H1 (cell line): Measurements from ENCODE around the gene PLAAT1. TPM values are rescaled to one million over a fixed set of nuclear protein-coding genes. Genes with fewer than 3 reads are reported as not detected.

Source experiments
- CTCF ChIA-PET: fragments of 300-600 bp; sonication (Branson Sonifier 250); formaldehyde crosslinking; loops from one replicate; lab custom pipeline; 2021; ENCODE audit not compliant: partially characterized antibody; lab: Charles Lee
- POLR2A ChIA-PET: fragments of 300-600 bp; sonication (Branson Sonifier 250); formaldehyde crosslinking; loops from one replicate; lab custom pipeline; 2021; ENCODE audit warnings: inconsistent platforms; ENCODE audit not compliant: partially characterized antibody; lab: Charles Lee
- DNase-seq, 2 experiments: peaks; one replicate each; pipeline versions ENCODE4 v3.0.0 to v3.0.0-alpha.2; 2010 to 2022; ENCODE audit warnings: low spot score in 2 of 2, low read depth in 1 of 2, mixed read lengths in 1 of 2
- FAIRE-seq: peaks from 2 replicates; lab custom pipeline; 2011; peaks lifted over from hg19 to GRCh38; lab: Jason Lieb, UNC
- H2AFZ ChIP-seq: 2 replicates; pipeline ENCODE4 v1.8.1; 2012; ENCODE audit warnings: low read length, inconsistent platforms
- H2AK5ac ChIP-seq: 2 replicates; pipeline ENCODE4 v1.6.1; 2013; ENCODE audit warnings: low read depth, low read length
- H2BK120ac ChIP-seq: replicated peaks from 2 replicates; pipeline ENCODE3; 2013; ENCODE audit warnings: low read depth, low read length, inconsistent platforms
- H2BK12ac ChIP-seq: 2 replicates; pipeline ENCODE4 v1.6.1; 2013; ENCODE audit warnings: low read depth, low read length
- H2BK15ac ChIP-seq: 2 replicates; pipeline ENCODE4 v1.6.1; 2013; ENCODE audit warnings: low read length
- H2BK20ac ChIP-seq: 2 replicates; pipeline ENCODE4 v1.6.1; 2013; ENCODE audit warnings: low read length
- H2BK5ac ChIP-seq: 2 replicates; pipeline ENCODE4 v1.6.1; 2013; ENCODE audit warnings: low read depth, low read length
- H3K14ac ChIP-seq: 2 replicates; pipeline ENCODE4 v1.6.1; 2013; ENCODE audit warnings: inconsistent platforms; ENCODE audit not compliant: insufficient read length
- H3K18ac ChIP-seq: 2 replicates; pipeline ENCODE4 v1.6.1; 2013; ENCODE audit warnings: low read length; ENCODE audit errors: extremely low read depth
- H3K23ac ChIP-seq: 2 replicates; pipeline ENCODE4 v1.6.1; 2013; ENCODE audit warnings: inconsistent platforms; ENCODE audit not compliant: insufficient read length
- H3K23me2 ChIP-seq: 2 replicates; pipeline ENCODE4 v1.6.1; 2013; ENCODE audit warnings: low read depth, low read length
- H3K27ac ChIP-seq: 2 replicates; pipeline ENCODE4 v1.6.1; 2011; ENCODE audit warnings: low read depth, low read length, inconsistent platforms
- H3K27me3 ChIP-seq, 4 experiments: replicated peaks in 1 of 4; 1 replicate in 1 of 4; 2 replicates in 3 of 4; pipeline versions ENCODE4 v1.6.1 to v1.8.1; 2011 to 2013; ENCODE audit warnings: low read length in 3 of 4, mild to moderate bottlenecking in 3 of 4, inconsistent platforms in 2 of 4, mixed read lengths in 2 of 4, moderate library complexity in 1 of 4; ENCODE audit not compliant: control insufficient read depth in 3 of 4, insufficient read depth in 3 of 4; ENCODE audit errors: extremely low read depth in 1 of 4
- H3K36me3 ChIP-seq, 4 experiments: 2 replicates each; pipeline versions ENCODE4 v1.6.1 to v1.8.1; 2011 to 2013; ENCODE audit warnings: mild to moderate bottlenecking in 4 of 4, low read length in 3 of 4, moderate library complexity in 2 of 4, control low read depth in 1 of 4, inconsistent platforms in 1 of 4; ENCODE audit not compliant: insufficient read depth in 4 of 4, control insufficient read depth in 2 of 4
- H3K4ac ChIP-seq: replicated peaks from 2 replicates; pipeline ENCODE3; 2013; ENCODE audit warnings: low read length, low read depth, mixed read lengths, inconsistent platforms; ENCODE audit not compliant: insufficient read length
- H3K4me1 ChIP-seq, 4 experiments: replicated peaks in 1 of 4; 1 replicate in 1 of 4; 2 replicates in 3 of 4; pipeline versions ENCODE4 v1.6.1 to v1.8.1; 2011 to 2013; ENCODE audit warnings: low read length in 3 of 4, inconsistent platforms in 2 of 4, mixed read lengths in 1 of 4; ENCODE audit not compliant: insufficient read depth in 4 of 4, control insufficient read depth in 3 of 4
- H3K4me2 ChIP-seq, 2 experiments: 2 replicates each; pipeline versions ENCODE4 v1.6.1 to v1.8.1; 2011 to 2013; ENCODE audit warnings: low read depth in 2 of 2, low read length in 2 of 2, control low read depth in 1 of 2, inconsistent platforms in 1 of 2, mild to moderate bottlenecking in 1 of 2; ENCODE audit not compliant: insufficient read depth in 1 of 2
- H3K4me3 ChIP-seq, 4 experiments: fragments of 200-600, 300-600 bp in 1 of 4; sonication (generic), shearing (Covaris generic), sonication (Bioruptor Twin) in 1 of 4; 2 replicates each; pipeline versions ENCODE4 v1.5.1 to v1.8.1; 2011 to 2016; ENCODE audit warnings: low read length in 4 of 4, low read depth in 3 of 4, control low read depth in 2 of 4, inconsistent platforms in 2 of 4, mild to moderate bottlenecking in 2 of 4, mixed read lengths in 1 of 4, moderate library complexity in 1 of 4; ENCODE audit not compliant: insufficient read depth in 2 of 4; ENCODE audit errors: extremely low read depth in 1 of 4
- H3K56ac ChIP-seq: replicated peaks from 2 replicates; pipeline ENCODE3; 2013; ENCODE audit warnings: low read depth, mild to moderate bottlenecking, mixed read lengths, low read length, inconsistent platforms; ENCODE audit not compliant: insufficient read length
- H3K79me1 ChIP-seq: 2 replicates; pipeline ENCODE4 v1.6.1; 2013; ENCODE audit warnings: low read depth, low read length, control low read depth
- H3K79me2 ChIP-seq, 2 experiments: 2 replicates each; pipeline versions ENCODE4 v1.6.1 to v1.8.1; 2012 to 2013; ENCODE audit warnings: low read length in 2 of 2, mild to moderate bottlenecking in 2 of 2, inconsistent platforms in 1 of 2; ENCODE audit not compliant: insufficient read depth in 2 of 2, control insufficient read depth in 1 of 2
- H3K9ac ChIP-seq, 4 experiments: replicated peaks in 1 of 4; 1 replicate in 1 of 4; 2 replicates in 3 of 4; pipeline versions ENCODE4 v1.6.1 to v1.8.1; 2011 to 2013; ENCODE audit warnings: low read depth in 3 of 4, low read length in 3 of 4, control low read depth in 2 of 4, mild to moderate bottlenecking in 2 of 4, moderate library complexity in 2 of 4, inconsistent platforms in 1 of 4; ENCODE audit errors: extremely low read depth in 1 of 4
- H3K9me3 ChIP-seq, 2 experiments: 2 replicates each; pipeline versions ENCODE4 v1.6.1 to v1.8.1; 2012 to 2013; ENCODE audit warnings: mild to moderate bottlenecking in 2 of 2, moderate library complexity in 2 of 2, control low read depth in 1 of 2, inconsistent platforms in 1 of 2, low read depth in 1 of 2, low read length in 1 of 2, mixed read lengths in 1 of 2; ENCODE audit not compliant: insufficient read depth in 2 of 2
- H4K20me1 ChIP-seq, 2 experiments: replicated peaks in 1 of 2; 2 replicates each; pipeline versions ENCODE3 to v1.8.1; 2011 to 2013; ENCODE audit warnings: inconsistent platforms in 2 of 2, low read length in 2 of 2, mild to moderate bottlenecking in 1 of 2; ENCODE audit not compliant: insufficient read depth in 2 of 2, control insufficient read depth in 1 of 2
- H4K5ac ChIP-seq: 2 replicates; pipeline ENCODE4 v1.6.1; 2013; ENCODE audit warnings: low read length, low read depth, mixed read lengths, inconsistent platforms; ENCODE audit not compliant: insufficient read length
- H4K8ac ChIP-seq: 2 replicates; pipeline ENCODE4 v1.8.0; 2013; ENCODE audit warnings: mild to moderate bottlenecking, moderate library complexity, low read length, inconsistent platforms; ENCODE audit not compliant: insufficient read depth; ENCODE audit errors: extremely low read depth
- H4K91ac ChIP-seq: replicated peaks from 2 replicates; pipeline ENCODE3; 2013; ENCODE audit warnings: low read length, mixed read lengths, inconsistent platforms; ENCODE audit not compliant: insufficient read length
- CEBPB ChIP-seq: IDR thresholded peaks from 2 replicates; pipeline ENCODE4 v1.6.1; 2012; ENCODE audit warnings: low read depth, low read length
- CHD2 ChIP-seq: IDR thresholded peaks from 2 replicates; pipeline ENCODE4 v1.6.1; 2012; ENCODE audit warnings: low read length, improper control_type of control experiment
- EP300 ChIP-seq, 2 experiments: IDR thresholded peaks; 1 replicate in 1 of 2; 2 replicates in 1 of 2; pipeline ENCODE4 v1.6.1; 2011 to 2012; ENCODE audit warnings: low read depth in 2 of 2, low read length in 2 of 2, mild to moderate bottlenecking in 2 of 2, borderline replicate concordance in 1 of 2, inconsistent platforms in 1 of 2, moderate library complexity in 1 of 2
- KDM5A ChIP-seq: fragments of 200-600 bp; IDR thresholded peaks from 2 replicates; pipeline ENCODE4 v1.7.1; 2012; ENCODE audit warnings: mild to moderate bottlenecking, low read length, inconsistent platforms, mixed read lengths
- POLR2A ChIP-seq, 2 experiments: IDR thresholded peaks; 1 replicate in 1 of 2; 2 replicates in 1 of 2; pipeline ENCODE4 v1.6.1; 2011; ENCODE audit warnings: low read depth in 2 of 2, low read length in 2 of 2, mild to moderate bottlenecking in 2 of 2; ENCODE audit errors: control extremely low read depth in 1 of 2
- POU5F1 ChIP-seq: IDR thresholded peaks from 2 replicates; pipeline ENCODE4 v1.6.1; 2011; ENCODE audit warnings: low read depth, mild to moderate bottlenecking, low read length, moderate library complexity
- WGBS, 2 experiments: shearing (Covaris generic) in 1 of 2; methylation state at CpG; one replicate each; pipeline versions ENCODE4 v1.1.6 to v1.1.7; 2013 to 2015; ENCODE audit warnings: low lambda C conversion rate in 2 of 2, mixed read lengths in 2 of 2, inconsistent platforms in 1 of 2, low coverage in 1 of 2, missing lambda C conversion rate in 1 of 2; ENCODE audit not compliant: insufficient replicate concordance in 2 of 2, insufficient coverage in 1 of 2, insufficient read length in 1 of 2; ENCODE audit errors: extremely low coverage in 1 of 2, missing lambda C conversion rate in 1 of 2; 5-methylcytosine and 5-hydroxymethylcytosine counted together
- polyA plus RNA-seq, 7 experiments: library from polyadenylated mRNA; depleted of rRNA in 3 of 7; stranded (reverse) in 5 of 7; unstranded in 2 of 7; fragments of >200 nt in 5 of 7; fragments of 200-250 nt in 2 of 7; gene quantifications; 1 replicate in 5 of 7; 2 replicates in 1 of 7; 4 replicates in 1 of 7; pipeline versions ENCODE4 v1.2.1 to v1.2.3, GENCODE V29; 2011 to 2013; ENCODE audit warnings: missing spikeins in 2 of 7, mixed read lengths in 2 of 7
- total RNA-seq: library from RNA; stranded (reverse); fragmentation: NEBNext Ultra II Directional; extraction: Animal tissue kit (Norgen Biotek cat#: 25700); gene quantifications from 2 replicates; pipeline ENCODE4 v1.2.1, GENCODE V29; 2021
- TF ChIP-seq, protein P1 (sequence below): IDR thresholded peaks from 2 replicates; pipeline ENCODE4 v1.6.1; 2011; ENCODE audit warnings: low read depth, mild to moderate bottlenecking, low read length; ENCODE audit not compliant: insufficient read depth
- TF ChIP-seq, protein P2 (sequence below): IDR thresholded peaks from 2 replicates; pipeline ENCODE4 v1.6.1; 2012; ENCODE audit warnings: inconsistent platforms

PLAAT1 gene
- total and polyA plus RNA-seq, 2 of the 8 experiments (the other 6 are each of a cell fraction or from before 2014, with no cell fraction given), result 4.5 to 6.0 TPM

DNA sequence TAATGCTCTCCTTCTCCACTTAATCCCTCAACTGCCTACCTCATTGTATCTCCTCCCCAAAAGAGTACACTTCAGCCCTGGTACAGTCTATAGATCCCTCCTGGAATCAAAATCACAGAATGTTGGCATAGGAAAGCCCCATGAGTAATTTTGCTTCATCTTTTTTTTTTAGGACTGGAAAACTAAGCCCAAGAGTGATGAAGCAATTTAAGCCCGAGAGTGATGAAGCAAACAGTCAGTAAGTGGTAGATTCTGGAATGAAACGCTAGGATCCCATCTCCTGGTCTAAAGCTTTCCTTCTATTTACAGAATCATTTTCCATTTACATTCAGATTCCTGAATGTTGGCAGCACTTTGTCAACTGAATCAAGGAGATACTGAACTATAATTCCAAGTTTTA is 29.8 kb upstream of the PLAAT1 start:
- Histone ChIP-seq H3K79me1 (no peaks in the 10 kb centered on the region), H4K8ac (no peak overlapping the region), H2BK20ac (no peak overlapping the region), H3K4me2 (no peak overlapping the region), H4K5ac (no peak overlapping the region), H3K4me3 (no peak overlapping the region), H2BK12ac (no peak overlapping the region), H3K4me1 (peaks cover 0 to 3% (median 0%) of the 10 kb centered on the region in 4 experiments; a peak in 2 of 7 replicates), H2BK15ac (no peak overlapping the region), H3K36me3 (no peaks in the 10 kb centered on the region), H2BK5ac (no peak overlapping the region), H4K20me1 (no peaks in the 10 kb centered on the region), H2AFZ (no peak overlapping the region), H3K79me2 (no peaks in the 10 kb centered on the region), H3K23ac (no peak overlapping the region), H3K56ac (no peak overlapping the region), H3K9ac (no peak overlapping the region), H3K23me2 (no peaks in the 10 kb centered on the region), H3K4ac (no peak overlapping the region), H3K18ac (no peak overlapping the region), H3K9me3 (no peaks in the 10 kb centered on the region), H4K91ac (no peak overlapping the region), H3K14ac (no peak overlapping the region), H3K27ac (no peak overlapping the region), H3K27me3 (no peaks in the 10 kb centered on the region), H2AK5ac (no peak overlapping the region), H2BK120ac (no peak overlapping the region)
- TF ChIP-seq, protein P1, sequence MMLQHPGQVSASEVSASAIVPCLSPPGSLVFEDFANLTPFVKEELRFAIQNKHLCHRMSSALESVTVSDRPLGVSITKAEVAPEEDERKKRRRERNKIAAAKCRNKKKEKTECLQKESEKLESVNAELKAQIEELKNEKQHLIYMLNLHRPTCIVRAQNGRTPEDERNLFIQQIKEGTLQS, result no peak
- TF ChIP-seq POU5F1 (no peak), POLR2A (IDR thresholded peaks at IDR 0.05; ENCODE audit: control extremely low read depth in 1 of 2, low read depth in 2 of 2, low read length in 2 of 2) (no peak), CHD2 (no peak), KDM5A (no peak), CEBPB (no peak), EP300 (IDR thresholded peaks at IDR 0.05; ENCODE audit: borderline replicate concordance in 1 of 2, low read depth in 2 of 2, low read length in 2 of 2) (no peak)
- TF ChIP-seq, protein P2, sequence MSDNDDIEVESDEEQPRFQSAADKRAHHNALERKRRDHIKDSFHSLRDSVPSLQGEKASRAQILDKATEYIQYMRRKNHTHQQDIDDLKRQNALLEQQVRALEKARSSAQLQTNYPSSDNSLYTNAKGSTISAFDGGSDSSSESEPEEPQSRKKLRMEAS, result no peak
- ChIA-PET POLR2A (no interaction called here), CTCF (interaction anchor here (1.0 kb wide), 2 partner anchors 20 to 340 kb away, joined by 4 read pairs; no protein-coding TSS in a partner anchor)
- 91% methylated on average over 2 of the region's 2 CpGs; no CpG with 5 or more reads in 1 of the 2 experiments for WGBS, 2 experiments
- DNase-seq, result no peak
- FAIRE-seq, result no peak
